HepG2 (cell line): ENCODE data around the gene PLA2G4A. TPM values are rescaled to one million over a fixed set of nuclear protein-coding genes. Genes with fewer than 3 reads are reported as not detected.

ENCODE experiments used
- ATAC-seq: fragments of 200-7000 bp; cut with Tn5 transposase; 3 replicates; pipeline ENCODE4 v1.9.1; 2020; ENCODE audit warnings: mild to moderate bottlenecking, moderate library complexity
- BruUV-seq: library from RNA; stranded (reverse); fragments of 400-500 nt; replicated peaks from 2 replicates; lab custom pipeline; 2021; lab: Mats Ljungman, UMichigan
- CTCF ChIA-PET: fragments of 300-600 bp; formaldehyde crosslinking; extraction: SDS; loops from one replicate; lab custom pipeline; 2021; ENCODE audit warnings: low total read pairs, inconsistent platforms, low intra/inter-chr PET ratio; lab: Yijun Ruan, JAX
- POLR2A ChIA-PET: fragments of 350-600 bp; sonication (Branson Sonifier 250); formaldehyde crosslinking; loops from one replicate; lab custom pipeline; 2020; ENCODE audit warnings: antibody characterized with exemption, inconsistent platforms; lab: Yijun Ruan, JAX
- DNase-seq: peaks from one replicate; pipeline ENCODE4 v3.0.0-alpha.2; 2015; ENCODE audit warnings: low spot score
- FAIRE-seq: peaks from 3 replicates; lab custom pipeline; 2011; peaks lifted over from hg19 to GRCh38; lab: Jason Lieb, UNC
- H2AFZ ChIP-seq: one replicate; pipeline ENCODE4 v1.6.1; 2011; ENCODE audit warnings: low read length, inconsistent platforms
- H3K27ac ChIP-seq: fragments of 300-600 bp; 3 replicates; pipeline ENCODE4 v1.8.0; 2011; ENCODE audit warnings: mixed run types, mild to moderate bottlenecking, mixed read lengths, low read length, inconsistent platforms; ENCODE audit not compliant: insufficient read depth; ENCODE audit errors: extremely low read length
- H3K27me3 ChIP-seq, 2 experiments: fragments of 200-600 bp in 1 of 2; 2 replicates in 1 of 2; 3 replicates in 1 of 2; pipeline versions ENCODE4 v1.6.0 to v1.8.0; 2011; ENCODE audit warnings: low read length in 2 of 2, mild to moderate bottlenecking in 2 of 2, moderate library complexity in 2 of 2, inconsistent platforms in 1 of 2; ENCODE audit not compliant: insufficient read depth in 2 of 2, control insufficient read depth in 1 of 2
- H3K36me3 ChIP-seq, 2 experiments: fragments of 200-600 bp in 1 of 2; replicated peaks in 1 of 2; 2 replicates in 1 of 2; 3 replicates in 1 of 2; pipeline versions ENCODE4 v1.5.1 to v1.8.0; 2011; ENCODE audit warnings: low read length in 2 of 2, inconsistent platforms in 1 of 2; ENCODE audit not compliant: insufficient read depth in 2 of 2, control insufficient read depth in 1 of 2
- H3K4me1 ChIP-seq: 2 replicates; pipeline ENCODE4 v1.5.1; 2012; ENCODE audit warnings: low read length, inconsistent platforms; ENCODE audit not compliant: insufficient read depth
- H3K4me2 ChIP-seq: 2 replicates; pipeline ENCODE4 v1.6.0; 2011; ENCODE audit warnings: low read depth, low read length, inconsistent platforms
- H3K4me3 ChIP-seq, 3 experiments: fragments of 200-600 bp in 1 of 3; sonication (generic), shearing (Covaris generic) in 1 of 3; replicated peaks in 1 of 3; 2 replicates each; pipeline ENCODE4 v1.5.1; 2011 to 2016; ENCODE audit warnings: low read length in 3 of 3, inconsistent platforms in 2 of 3, low read depth in 2 of 3, mild to moderate bottlenecking in 2 of 3, control low read depth in 1 of 3, mixed read lengths in 1 of 3; ENCODE audit not compliant: insufficient read depth in 1 of 3
- H3K79me2 ChIP-seq: one replicate; pipeline ENCODE4 v1.6.1; 2011; ENCODE audit warnings: low read length, inconsistent platforms; ENCODE audit not compliant: insufficient read depth
- H3K9ac ChIP-seq: 2 replicates; pipeline ENCODE4 v1.6.0; 2011; ENCODE audit warnings: mild to moderate bottlenecking, low read depth, low read length, inconsistent platforms; ENCODE audit not compliant: insufficient read depth
- H3K9me3 ChIP-seq: 2 replicates; pipeline ENCODE4 v1.5.1; 2012; ENCODE audit warnings: mild to moderate bottlenecking, low read length
- H4K20me1 ChIP-seq: 2 replicates; pipeline ENCODE4 v1.6.0; 2011; ENCODE audit warnings: inconsistent platforms, mild to moderate bottlenecking, low read length, moderate library complexity; ENCODE audit not compliant: insufficient read depth
- BRCA1 ChIP-seq: sonication (generic); formaldehyde crosslinking; IDR thresholded peaks from 2 replicates; pipeline ENCODE4 v1.4.0; 2020; ENCODE audit warnings: missing genetic modification reagents
- ISX ChIP-seq: sonication (generic); formaldehyde crosslinking; conservative IDR thresholded peaks from 2 replicates; pipeline ENCODE4 v1.5.0; 2020; ENCODE audit warnings: missing genetic modification reagents
- MAFG ChIP-seq: sonication (generic); formaldehyde crosslinking; IDR thresholded peaks from 2 replicates; pipeline ENCODE4 v1.5.1; 2020; ENCODE audit warnings: mild to moderate bottlenecking, missing genetic modification reagents
- PBX3 ChIP-seq: sonication (generic); formaldehyde crosslinking; IDR thresholded peaks from 2 replicates; pipeline ENCODE4 v1.8.1; 2023; ENCODE audit warnings: missing genetic modification reagents, inconsistent platforms, borderline replicate concordance
- PRMT3 ChIP-seq: sonication (generic); formaldehyde crosslinking; IDR thresholded peaks from 2 replicates; pipeline ENCODE4 v1.8.1; 2022; ENCODE audit warnings: low read depth, mild to moderate bottlenecking, moderate library complexity, missing genetic modification reagents, borderline replicate concordance
- ZBTB49 ChIP-seq: sonication (generic); formaldehyde crosslinking; IDR thresholded peaks from 2 replicates; pipeline ENCODE4 v1.4.0; 2020; ENCODE audit warnings: missing genetic modification reagents, borderline replicate concordance
- ZEB1 ChIP-seq: IDR thresholded peaks from 2 replicates; pipeline ENCODE4 v1.6.1; 2012; ENCODE audit warnings: mild to moderate bottlenecking, low read depth, inconsistent platforms; ENCODE audit not compliant: insufficient replicate concordance
- ZNF10 ChIP-seq: sonication (generic); formaldehyde crosslinking; IDR thresholded peaks from 2 replicates; pipeline ENCODE4 v1.4.0; 2020; ENCODE audit warnings: mild to moderate bottlenecking, low read depth, missing genetic modification reagents, borderline replicate concordance
- ZNF235 ChIP-seq: sonication (generic); formaldehyde crosslinking; IDR thresholded peaks from 2 replicates; pipeline ENCODE4 v1.8.1; 2023; ENCODE audit warnings: mild to moderate bottlenecking, missing genetic modification reagents, borderline replicate concordance
- ZNF691 ChIP-seq: sonication (generic); formaldehyde crosslinking; IDR thresholded peaks from 2 replicates; pipeline ENCODE4 v1.4.0; 2020; ENCODE audit warnings: missing genetic modification reagents, low read depth, mild to moderate bottlenecking, borderline replicate concordance
- ZNF75D ChIP-seq: sonication (generic); formaldehyde crosslinking; IDR thresholded peaks from 2 replicates; pipeline ENCODE4 v1.8.1; 2023; ENCODE audit warnings: missing genetic modification reagents, mild to moderate bottlenecking, borderline replicate concordance
- WGBS: methylation state at CpG from one replicate; pipeline ENCODE4 v1.1.6; 2017; ENCODE audit warnings: low lambda C conversion rate; 5-methylcytosine and 5-hydroxymethylcytosine counted together
- in situ Hi-C: cut with HindIII; loops from 2 replicates; pipeline ENCODE4 v1.10.0; 2017; ENCODE audit warnings: low pct_unique_long_range_greater_than_20kb; ENCODE audit not compliant: extremely low pct_ligation_motif_present
- intact Hi-C: fragments of 100-400 bp; cut with micrococcal nuclease; formaldehyde crosslinking; loops from one replicate; pipeline ENCODE4 v1.10.0; 2022; ENCODE audit not compliant: unreplicated experiment
- polyA plus RNA-seq, 8 experiments: library from polyadenylated mRNA; depleted of rRNA in 3 of 8; stranded (reverse) in 7 of 8; unstranded in 1 of 8; fragments of >200 nt; fragmentation: Illumina TruSeq in 4 of 8; extraction: Trizol in 4 of 8; gene quantifications; 2 replicates each; pipeline versions ENCODE4 v1.2.1 to v1.2.3, GENCODE V29; 2011 to 2016; ENCODE audit warnings: low read depth in 4 of 8, missing spikeins in 1 of 8, mixed read lengths in 1 of 8; ENCODE audit not compliant: insufficient read depth in 1 of 8
- total RNA-seq, 5 experiments: library from RNA; depleted of rRNA; stranded (reverse); fragments of >200 nt; fragmentation: Illumina TruSeq; extraction: Trizol; gene quantifications; 2 replicates each; pipeline ENCODE4 v1.2.3, GENCODE V29; 2016; ENCODE audit warnings: low read depth in 1 of 5

Gene PLA2G4A
- total and polyA plus RNA-seq, 2 of the 13 experiments (the other 11 are each of a cell fraction or from before 2014, with no cell fraction given) = not detected

GRCh38 chr1:186811892-186812291 is 16.9 kb upstream of the PLA2G4A start:
- Histone ChIP-seq H3K9me3 (no peaks in the 10 kb centered on the region), H4K20me1 (no peaks in the 10 kb centered on the region), H3K27me3 (no peaks in the 10 kb centered on the region), H3K36me3 (no peaks in the 10 kb centered on the region), H3K9ac (no peak overlapping the region), H3K4me3 (no peak overlapping the region), H2AFZ (no peak overlapping the region), H3K79me2 (no peaks in the 10 kb centered on the region), H3K27ac (no peak overlapping the region), H3K4me2 (no peak overlapping the region), H3K4me1 (no peaks in the 10 kb centered on the region)
- BruUV-seq = no TSS peak
- DNase-seq (no peak), FAIRE-seq (no peak), ATAC-seq (no peak)
- intact Hi-C loops (no loop called here), in situ Hi-C loops (no loop called here)
- POLR2A ChIA-PET = no interaction called here
- 35% methylated on average over 1 of the region's 1 CpG for whole genome bisulfite sequencing
- TF ChIP-seq ISX (CRISPR knock-in tag) (no peak), ZEB1 (no peak), ZBTB49 (no peak)
- CTCF ChIA-PET = no interaction called here

GRCh38 chr1:186812570-186812969 is 16.2 kb upstream of the PLA2G4A start:
- no peak overlapping the region for H3K4me2 ChIP-seq
- no peak overlapping the region for H3K27ac ChIP-seq
- H2AFZ ChIP-seq = no peak overlapping the region

More at GRCh38 chr1:186812570-186812969, 16.2 kb upstream of the PLA2G4A start:
- H3K9ac ChIP-seq = no peak overlapping the region
- ChIA-PET CTCF (no interaction called here), POLR2A (no interaction called here)
- FAIRE-seq (no peak), ATAC-seq (no peak), DNase-seq (no peak)
- H3K4me3 ChIP-seq = no peak overlapping the region
- no peaks in the 10 kb centered on the region for H3K4me1 ChIP-seq
- H4K20me1 ChIP-seq = no peaks in the 10 kb centered on the region
- H3K36me3 ChIP-seq = no peaks in the 10 kb centered on the region
- intact Hi-C loops = no loop called here
- no TSS peak for BruUV-seq
- H3K27me3 ChIP-seq = no peaks in the 10 kb centered on the region
- TF ChIP-seq ZNF75D (CRISPR knock-in tag) = no peak
- no peak for TF ChIP-seq PBX3 (CRISPR knock-in tag)
- no peak for TF ChIP-seq MAFG (CRISPR knock-in tag)
- no peak for TF ChIP-seq ZNF691 (CRISPR knock-in tag)
- TF ChIP-seq BRCA1 = no peak
- TF ChIP-seq ZNF235 = no peak
- no peak for TF ChIP-seq PRMT3
- TF ChIP-seq ZNF10 (CRISPR knock-in tag) = no peak
- in situ Hi-C loops = no loop called here
- WGBS = 2% methylated on average over 4 of the region's 4 CpGs
- H3K9me3 ChIP-seq = no peaks in the 10 kb centered on the region
- H3K79me2 ChIP-seq = no peaks in the 10 kb centered on the region
